ENCODE results near the gene CACNA1B.

CACNA1B gene

DNA sequence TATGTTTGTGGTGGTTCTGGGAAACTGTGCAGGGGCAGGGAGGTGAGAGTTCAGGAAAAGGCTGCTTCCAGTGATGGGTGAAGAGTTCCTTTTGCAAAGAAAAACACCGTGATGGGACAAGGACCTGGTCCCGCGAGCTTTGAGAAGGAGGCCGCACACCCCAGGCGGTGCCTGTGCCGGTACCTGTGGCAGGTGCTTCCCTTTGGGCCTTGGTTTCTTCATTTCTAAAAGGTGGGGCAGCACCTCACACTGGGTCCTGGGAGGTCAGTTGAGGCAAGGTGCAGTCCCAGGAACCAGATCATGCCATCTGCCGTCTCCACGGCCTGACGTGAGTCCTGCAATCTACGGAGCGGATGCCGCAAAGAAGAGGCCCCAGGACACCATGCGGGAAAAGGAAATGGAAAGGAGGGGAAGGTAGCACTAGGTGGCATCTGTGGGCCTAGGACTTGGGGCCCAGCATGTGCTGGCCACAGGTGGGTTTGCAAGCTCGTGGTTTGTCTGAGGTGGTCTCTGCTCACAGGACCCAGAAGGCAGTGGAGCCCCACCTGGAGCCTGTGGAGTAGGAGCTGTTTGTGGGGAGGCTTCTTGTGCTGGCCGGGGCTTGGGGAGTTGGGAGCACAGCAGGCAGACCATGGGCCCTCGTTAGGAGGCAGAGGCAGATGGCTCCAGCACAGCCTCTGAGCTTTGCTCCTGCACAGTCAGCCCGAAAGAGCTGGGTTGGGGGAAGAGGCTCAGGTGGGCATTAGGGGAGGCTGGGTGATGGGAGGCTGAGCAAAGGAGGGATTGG is 131.6 kb downstream of the CACNA1B start:
- Histone ChIP-seq H3K27me3 (replicated peaks; ENCODE audit: insufficient read depth, low read length) (peaks cover 92% of the 10 kb centered on the region), H3K4me3 (ENCODE audit: low read length) (no peak overlapping the region)
- no peak for DNase-seq

DNA sequence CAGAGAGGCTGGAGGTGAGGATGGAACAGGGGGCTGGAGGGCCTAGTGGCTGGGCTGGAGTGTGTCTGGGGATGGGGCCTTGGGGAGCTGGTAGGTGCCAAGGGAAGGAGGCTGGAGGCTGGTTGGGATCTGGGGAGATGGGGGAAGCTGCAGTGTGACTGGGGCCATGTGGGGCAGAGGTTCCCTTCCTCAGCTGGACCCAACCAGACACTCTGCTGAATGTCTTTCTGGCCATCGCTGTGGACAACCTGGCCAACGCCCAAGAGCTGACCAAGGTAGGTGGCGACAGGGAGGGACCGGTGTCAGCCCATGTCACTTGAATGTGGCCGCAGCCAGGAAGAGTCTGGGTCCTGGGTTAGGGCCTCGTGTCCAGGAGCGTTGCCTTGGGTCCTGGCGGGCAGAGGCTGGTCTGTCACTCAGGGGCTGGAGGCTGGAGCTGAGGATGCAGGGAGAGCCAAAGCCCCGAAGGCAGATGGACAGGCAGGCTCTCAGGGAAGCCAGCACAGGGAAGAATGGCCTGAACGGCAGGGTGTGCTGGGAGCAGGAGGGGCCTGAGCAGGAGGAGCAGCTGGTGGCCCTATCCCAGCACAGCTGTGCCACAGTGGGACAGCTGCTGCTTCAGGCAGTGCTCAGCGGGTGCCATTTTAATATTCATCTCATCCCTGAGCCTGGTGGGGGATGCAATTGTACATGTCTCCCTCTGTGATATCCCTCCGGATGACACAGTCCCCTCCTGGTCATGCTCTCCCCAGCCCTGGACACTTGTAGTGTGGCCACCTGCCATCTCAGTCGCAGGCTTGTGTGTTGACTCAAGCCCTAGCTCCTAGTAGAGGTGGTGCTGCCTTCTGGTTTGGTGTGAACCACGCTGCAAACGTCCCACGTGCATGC is 132.5 kb downstream of the CACNA1B start:
- Histone ChIP-seq H3K36me3 (replicated peaks; ENCODE audit: insufficient read depth, low read length) (no peaks in the 10 kb centered on the region), H3K9me2 (replicated peaks; ENCODE audit: insufficient read depth, low read length) (no peaks in the 10 kb centered on the region), H3K9ac (ENCODE audit: low read length) (no peak overlapping the region), H3K79me2 (ENCODE audit: low read length) (no peaks in the 10 kb centered on the region), H3K9me3 (replicated peaks; ENCODE audit: insufficient read depth, low read length) (no peaks in the 10 kb centered on the region), H3F3A (ENCODE audit: insufficient read depth, low read length) (no peaks in the 10 kb centered on the region), H2AFZ (ENCODE audit: low read length) (no peak overlapping the region), H3K27ac (ENCODE audit: low read length) (no peak overlapping the region), H3K27me3 (replicated peaks; ENCODE audit: insufficient read depth, low read length) (peaks cover 88% of the 10 kb centered on the region), H4K20me1 (ENCODE audit: insufficient read depth, low read length) (no peaks in the 10 kb centered on the region), H3K4me3 (ENCODE audit: low read length) (no peak overlapping the region), H3K4me1 (ENCODE audit: low read length) (no peaks in the 10 kb centered on the region), H3K4me2 (ENCODE audit: low read depth, low read length) (no peak overlapping the region)
- no peak for DNase-seq
- TF ChIP-seq EZH2phosphoT487 (IDR thresholded peaks at IDR 0.05; ENCODE audit: low read length) = no peak
- no peak for TF ChIP-seq EZH2 (optimal IDR thresholded peaks at IDR 0.05; ENCODE audit: low read depth, low read length)
- TF ChIP-seq, protein P1, sequence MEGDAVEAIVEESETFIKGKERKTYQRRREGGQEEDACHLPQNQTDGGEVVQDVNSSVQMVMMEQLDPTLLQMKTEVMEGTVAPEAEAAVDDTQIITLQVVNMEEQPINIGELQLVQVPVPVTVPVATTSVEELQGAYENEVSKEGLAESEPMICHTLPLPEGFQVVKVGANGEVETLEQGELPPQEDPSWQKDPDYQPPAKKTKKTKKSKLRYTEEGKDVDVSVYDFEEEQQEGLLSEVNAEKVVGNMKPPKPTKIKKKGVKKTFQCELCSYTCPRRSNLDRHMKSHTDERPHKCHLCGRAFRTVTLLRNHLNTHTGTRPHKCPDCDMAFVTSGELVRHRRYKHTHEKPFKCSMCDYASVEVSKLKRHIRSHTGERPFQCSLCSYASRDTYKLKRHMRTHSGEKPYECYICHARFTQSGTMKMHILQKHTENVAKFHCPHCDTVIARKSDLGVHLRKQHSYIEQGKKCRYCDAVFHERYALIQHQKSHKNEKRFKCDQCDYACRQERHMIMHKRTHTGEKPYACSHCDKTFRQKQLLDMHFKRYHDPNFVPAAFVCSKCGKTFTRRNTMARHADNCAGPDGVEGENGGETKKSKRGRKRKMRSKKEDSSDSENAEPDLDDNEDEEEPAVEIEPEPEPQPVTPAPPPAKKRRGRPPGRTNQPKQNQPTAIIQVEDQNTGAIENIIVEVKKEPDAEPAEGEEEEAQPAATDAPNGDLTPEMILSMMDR (IDR thresholded peaks at IDR 0.05; ENCODE audit: low read length) = no peak

More for the DNA sequence above, 131.6 kb downstream of the CACNA1B start:
- no peak overlapping the region for H3K27ac ChIP-seq (ENCODE audit: low read length)
- H3F3A ChIP-seq (ENCODE audit: insufficient read depth, low read length) = no peaks in the 10 kb centered on the region
- no peak overlapping the region for H2AFZ ChIP-seq (ENCODE audit: low read length)
- no peaks in the 10 kb centered on the region for H4K20me1 ChIP-seq (ENCODE audit: insufficient read depth, low read length)
- no peak overlapping the region for H3K9ac ChIP-seq (ENCODE audit: low read length)
- no peaks in the 10 kb centered on the region for H3K4me1 ChIP-seq (ENCODE audit: low read length)
- no peaks in the 10 kb centered on the region for H3K9me2 ChIP-seq (replicated peaks; ENCODE audit: insufficient read depth, low read length)
- TF ChIP-seq, protein P1 (IDR thresholded peaks at IDR 0.05; ENCODE audit: low read length) = no peak
- TF ChIP-seq EZH2 (optimal IDR thresholded peaks at IDR 0.05; ENCODE audit: low read depth, low read length) = no peak
- no peak overlapping the region for H3K4me2 ChIP-seq (ENCODE audit: low read depth, low read length)
- H3K9me3 ChIP-seq (replicated peaks; ENCODE audit: insufficient read depth, low read length) = no peaks in the 10 kb centered on the region
- no peaks in the 10 kb centered on the region for H3K36me3 ChIP-seq (replicated peaks; ENCODE audit: insufficient read depth, low read length)
- no peaks in the 10 kb centered on the region for H3K79me2 ChIP-seq (ENCODE audit: low read length)

DNA sequence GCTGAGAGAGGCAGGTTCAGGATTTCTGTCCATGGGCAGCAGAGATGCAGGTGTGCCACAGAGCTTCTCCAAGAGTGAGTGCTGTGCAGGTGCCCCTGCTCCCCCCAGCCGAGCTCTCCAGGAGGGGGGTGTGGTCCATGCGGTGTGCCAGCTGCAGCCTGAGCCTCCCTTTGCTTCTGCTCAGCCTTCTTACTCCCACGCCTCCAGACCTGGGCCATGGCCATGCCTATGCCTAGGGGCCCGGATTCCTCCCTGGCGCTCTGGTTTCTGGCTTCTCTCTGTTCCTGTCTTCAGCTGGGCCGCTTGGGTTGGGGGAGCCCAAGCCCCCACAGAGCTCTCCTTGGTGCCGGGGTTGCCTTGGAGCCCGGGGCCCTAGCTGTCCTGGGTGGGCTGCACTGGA is 133.3 kb downstream of the CACNA1B start:
- no peak overlapping the region for H3K4me3 ChIP-seq (ENCODE audit: low read length)
- H3K27me3 ChIP-seq (replicated peaks; ENCODE audit: insufficient read depth, low read length) = peaks cover 90% of the 10 kb centered on the region
- no peaks in the 10 kb centered on the region for H3K36me3 ChIP-seq (replicated peaks; ENCODE audit: insufficient read depth, low read length)
- no peaks in the 10 kb centered on the region for H3K9me2 ChIP-seq (replicated peaks; ENCODE audit: insufficient read depth, low read length)
- H4K20me1 ChIP-seq (ENCODE audit: insufficient read depth, low read length) = no peaks in the 10 kb centered on the region
- H2AFZ ChIP-seq (ENCODE audit: low read length) = no peak overlapping the region
- H3K79me2 ChIP-seq (ENCODE audit: low read length) = no peaks in the 10 kb centered on the region
- H3K27ac ChIP-seq (ENCODE audit: low read length) = no peak overlapping the region
- no peaks in the 10 kb centered on the region for H3K4me1 ChIP-seq (ENCODE audit: low read length)
- no peak overlapping the region for H3K9ac ChIP-seq (ENCODE audit: low read length)
- no peak for DNase-seq
- TF ChIP-seq EZH2phosphoT487 (IDR thresholded peaks at IDR 0.05; ENCODE audit: low read length) = no peak
- TF ChIP-seq, protein P1 (IDR thresholded peaks at IDR 0.05; ENCODE audit: low read length) = no peak
- TF ChIP-seq EZH2 (optimal IDR thresholded peaks at IDR 0.05; ENCODE audit: low read depth, low read length) = no peak
- H3K4me2 ChIP-seq (ENCODE audit: low read depth, low read length) = no peak overlapping the region
- H3K9me3 ChIP-seq (replicated peaks; ENCODE audit: insufficient read depth, low read length) = no peaks in the 10 kb centered on the region
- H3F3A ChIP-seq (ENCODE audit: insufficient read depth, low read length) = no peaks in the 10 kb centered on the region
